Common myeloid progenitor, CD34-positive (primary cell): ENCODE results near the gene SLC2A1.

Experiments
- CTCF ChIA-PET: fragments of 350-600 bp; sonication (Branson Sonifier 250); formaldehyde crosslinking; loops from one replicate; lab custom pipeline; 2021; ENCODE audit warnings: antibody characterized with exemption; lab: Charles Lee
- POLR2A ChIA-PET: fragments of 350-600 bp; sonication (Branson Sonifier 250); formaldehyde crosslinking; loops from one replicate; lab custom pipeline; 2021; ENCODE audit warnings: antibody characterized with exemption; lab: Charles Lee
- DNase-seq, 3 donors: peaks; one replicate each; pipeline versions ENCODE4 v3.0.0 to v3.0.0-alpha.2; 2013
- H3K27ac ChIP-seq, 2 experiments: 1 replicate in 1 of 2; 2 replicates in 1 of 2; pipeline ENCODE4 v1.7.0; 2013; ENCODE audit warnings: inconsistent platforms in 2 of 2, low read length in 2 of 2, mild to moderate bottlenecking in 2 of 2, low read depth in 1 of 2, moderate library complexity in 1 of 2; ENCODE audit not compliant: severe bottlenecking in 2 of 2, insufficient read depth in 1 of 2, poor library complexity in 1 of 2
- H3K27me3 ChIP-seq, 5 experiments: replicated peaks in 2 of 5; 1 replicate in 3 of 5; 2 replicates in 2 of 5; pipeline versions ENCODE4 v1.6.1 to v1.7.0; 2013; ENCODE audit warnings: low read length in 4 of 5, mild to moderate bottlenecking in 2 of 5, moderate library complexity in 2 of 5, inconsistent platforms in 1 of 5; ENCODE audit not compliant: insufficient read depth in 5 of 5, control insufficient read depth in 4 of 5
- H3K36me3 ChIP-seq, 4 experiments: 1 replicate in 2 of 4; 2 replicates in 2 of 4; pipeline versions ENCODE4 v1.6.1 to v1.7.0; 2013; ENCODE audit warnings: low read length in 3 of 4, control low read depth in 1 of 4, mild to moderate bottlenecking in 1 of 4; ENCODE audit not compliant: control insufficient read depth in 4 of 4, insufficient read depth in 4 of 4
- H3K4me1 ChIP-seq, 4 experiments: 1 replicate in 3 of 4; 2 replicates in 1 of 4; pipeline versions ENCODE4 v1.6.1 to v1.7.1; 2013; ENCODE audit warnings: low read length in 3 of 4, mild to moderate bottlenecking in 3 of 4, control low read depth in 1 of 4, inconsistent platforms in 1 of 4, moderate library complexity in 1 of 4; ENCODE audit not compliant: control insufficient read depth in 4 of 4, insufficient read depth in 4 of 4; ENCODE audit errors: control extremely low read depth in 1 of 4
- H3K4me3 ChIP-seq, 7 experiments: 1 replicate in 4 of 7; 2 replicates in 3 of 7; pipeline versions ENCODE4 v1.5.1 to v1.7.0; 2013; ENCODE audit warnings: mild to moderate bottlenecking in 7 of 7, low read length in 6 of 7, moderate library complexity in 6 of 7, inconsistent platforms in 2 of 7, low read depth in 2 of 7, control low read depth in 1 of 7; ENCODE audit not compliant: insufficient read depth in 4 of 7, control insufficient read depth in 1 of 7; ENCODE audit errors: extremely low read depth in 1 of 7
- H3K9me3 ChIP-seq, 5 experiments: 1 replicate in 4 of 5; 2 replicates in 1 of 5; pipeline versions ENCODE4 v1.6.1 to v1.7.1; 2013; ENCODE audit warnings: low read length in 4 of 5, mild to moderate bottlenecking in 2 of 5, inconsistent platforms in 1 of 5, low read depth in 1 of 5, moderate library complexity in 1 of 5; ENCODE audit not compliant: control insufficient read depth in 4 of 5, insufficient read depth in 2 of 5; ENCODE audit errors: control extremely low read depth in 1 of 5
- WGBS: methylation state at CpG from one replicate; pipeline ENCODE4 v1.1.5; 2013; ENCODE audit not compliant: insufficient coverage; 5-methylcytosine and 5-hydroxymethylcytosine counted together

Gene SLC2A1

DNA sequence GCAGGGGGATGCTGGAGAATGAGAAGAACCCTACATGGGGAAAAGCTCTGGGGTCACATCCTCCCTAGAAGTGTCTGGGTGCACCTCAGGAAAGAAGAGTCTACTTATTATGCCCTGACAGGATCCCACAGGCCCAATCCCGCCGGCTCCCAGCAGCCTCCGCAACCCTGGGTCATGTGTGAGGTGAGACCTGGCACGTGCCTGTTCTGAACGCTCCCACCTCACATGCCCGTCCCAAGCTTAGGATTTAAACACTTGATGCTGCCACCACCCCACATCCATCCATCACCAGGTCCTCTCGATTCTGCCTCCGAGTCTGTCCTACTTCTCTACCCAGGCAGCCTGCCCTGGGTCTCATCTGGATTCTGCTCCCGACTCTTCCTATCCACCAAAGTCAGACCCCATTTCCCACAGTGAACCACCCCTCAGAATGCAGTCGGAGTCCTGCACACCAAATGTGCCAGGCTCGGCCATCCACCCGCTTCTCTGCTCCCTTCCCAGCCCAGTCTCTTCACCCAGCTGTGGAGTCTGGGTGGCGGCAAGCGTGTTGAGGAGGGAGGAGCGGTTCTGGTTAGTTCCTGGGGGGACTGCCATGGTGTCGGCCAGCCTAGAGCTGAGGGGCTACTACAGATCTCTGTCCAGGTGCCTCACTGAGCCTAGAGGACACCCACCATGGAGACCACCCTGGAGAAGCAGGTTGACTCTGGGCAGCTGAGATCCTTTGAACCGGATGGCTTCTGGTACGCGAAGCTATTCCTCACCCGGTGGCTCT lies 23.9 kb downstream of the SLC2A1 start:
- Histone ChIP-seq H3K36me3 (peaks cover 0 to 57% (median 13%) of the 10 kb centered on the region in 4 experiments), H3K9me3 (no peaks in the 10 kb centered on the region), H3K4me3 (no peak overlapping the region), H3K27ac (peak overlapping the region in 1 of 2 experiments; percentile 8), H3K4me1 (peaks cover 18 to 98% (median 86%) of the 10 kb centered on the region in 4 experiments), H3K27me3 (no peaks in the 10 kb centered on the region)
- POLR2A ChIA-PET: interaction anchor here (1.9 kb wide), 1 partner anchor 10 kb away, joined by 7 read pairs; no protein-coding TSS in a partner anchor
- 86% methylated on average over 12 of the region's 20 CpGs for WGBS
- no peak for DNase-seq
- CTCF ChIA-PET: interaction anchor here (1.1 to 3.0 kb wide), 5 partner anchors 9 to 157 kb away, joined by 3 to 18 read pairs (median 5); no protein-coding TSS in a partner anchor

DNA sequence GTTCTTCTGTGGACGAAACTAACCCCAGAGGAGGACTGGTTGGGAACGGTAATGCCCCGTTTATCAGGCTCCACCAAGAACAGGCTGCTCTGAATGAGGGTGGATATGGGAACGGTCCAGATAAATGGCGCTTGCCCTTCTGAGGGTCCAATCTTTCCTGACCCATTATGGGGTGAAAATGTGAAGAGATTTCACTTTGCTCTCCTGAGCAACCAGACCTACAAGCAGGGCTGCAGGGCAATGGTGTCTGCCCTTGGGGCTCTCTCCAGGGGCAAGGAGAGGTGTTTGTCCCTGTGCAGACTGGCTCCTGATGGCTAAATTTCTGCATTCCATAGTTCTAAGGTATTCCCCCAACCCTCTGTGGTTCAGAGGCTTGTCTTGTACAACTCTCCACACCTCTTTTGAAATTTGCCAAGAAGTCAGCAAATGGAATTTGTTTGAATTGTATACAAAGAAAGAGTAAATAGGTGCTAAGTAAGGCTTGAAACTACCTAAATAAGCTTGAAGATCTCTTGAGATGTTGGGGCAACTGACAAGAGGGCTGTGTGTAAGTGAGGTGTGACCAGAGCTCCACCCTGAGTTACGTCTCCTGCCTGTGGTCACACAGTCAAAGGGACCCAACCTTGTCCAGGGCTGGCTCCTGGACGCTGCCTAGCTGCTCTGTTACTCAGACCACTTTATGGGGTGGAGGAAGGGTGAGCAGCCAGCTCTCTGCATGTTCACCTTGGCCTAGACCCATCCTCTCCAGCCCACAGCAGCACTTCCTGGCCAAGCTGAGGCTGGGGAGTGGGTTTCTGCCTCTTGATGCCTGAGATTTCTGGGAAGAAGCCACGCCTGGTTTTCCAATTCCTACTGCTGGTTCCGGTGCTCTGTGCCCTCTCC lies 24.8 kb downstream of the SLC2A1 start:
- H3K9me3 ChIP-seq: no peaks in the 10 kb centered on the region
- peaks cover 0 to 59% (median 17%) of the 10 kb centered on the region in 4 experiments for H3K36me3 ChIP-seq
- DNase-seq: no peak
- H3K27ac ChIP-seq: no peak overlapping the region
- H3K4me1 ChIP-seq: peaks cover 18 to 92% (median 81%) of the 10 kb centered on the region in 4 experiments
- WGBS: 95% methylated on average over 5 of the region's 9 CpGs
- ChIA-PET POLR2A (interaction anchor here (0.6 kb wide), 1 partner anchor 21 kb away, joined by 7 read pairs; no protein-coding TSS in a partner anchor), CTCF (interaction anchor here (1.2 to 3.0 kb wide), 4 partner anchors 10 to 156 kb away, joined by 4 to 18 read pairs (median 6); no protein-coding TSS in a partner anchor)
- H3K4me3 ChIP-seq: no peak overlapping the region
- no peaks in the 10 kb centered on the region for H3K27me3 ChIP-seq

DNA sequence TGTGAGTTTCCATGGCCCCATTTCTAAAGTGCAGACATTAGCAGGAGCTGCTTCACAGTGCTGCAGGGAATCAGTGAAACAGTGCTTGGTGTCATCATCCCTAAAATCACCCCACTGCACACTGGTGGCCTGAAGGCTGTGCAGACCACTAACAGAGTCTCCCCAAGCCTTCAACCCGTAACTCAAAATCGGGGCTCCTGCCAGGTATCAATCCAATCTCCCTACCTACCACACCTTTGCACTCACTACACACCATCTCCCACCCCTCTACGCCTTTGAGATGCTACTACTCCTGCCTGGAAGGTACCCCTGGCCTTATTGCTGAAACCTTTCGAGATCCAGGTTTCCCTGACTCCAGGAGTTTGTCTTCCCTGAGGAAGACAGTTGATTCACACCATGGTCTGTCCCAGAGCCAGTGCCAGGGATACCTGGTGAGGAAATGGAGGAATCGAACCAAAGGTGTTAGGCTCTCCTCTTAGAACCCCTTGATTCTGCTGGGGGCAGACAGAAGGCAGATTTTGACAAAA lies 25.5 kb downstream of the SLC2A1 start:
- Histone ChIP-seq H3K36me3 (peaks cover 0 to 63% (median 23%) of the 10 kb centered on the region in 4 experiments), H3K27me3 (no peaks in the 10 kb centered on the region), H3K4me3 (no peak overlapping the region), H3K4me1 (peaks cover 18 to 85% (median 73%) of the 10 kb centered on the region in 4 experiments), H3K27ac (peak overlapping the region in 1 of 2 experiments; percentile 72), H3K9me3 (no peaks in the 10 kb centered on the region)
- no peak for DNase-seq
- 97% methylated on average over 5 of the region's 5 CpGs for WGBS
- POLR2A ChIA-PET: no interaction called here
- CTCF ChIA-PET: interaction anchor here (1.1 to 2.3 kb wide), 4 partner anchors 8 to 17 kb away, joined by 3 to 8 read pairs (median 6); no protein-coding TSS in a partner anchor

DNA sequence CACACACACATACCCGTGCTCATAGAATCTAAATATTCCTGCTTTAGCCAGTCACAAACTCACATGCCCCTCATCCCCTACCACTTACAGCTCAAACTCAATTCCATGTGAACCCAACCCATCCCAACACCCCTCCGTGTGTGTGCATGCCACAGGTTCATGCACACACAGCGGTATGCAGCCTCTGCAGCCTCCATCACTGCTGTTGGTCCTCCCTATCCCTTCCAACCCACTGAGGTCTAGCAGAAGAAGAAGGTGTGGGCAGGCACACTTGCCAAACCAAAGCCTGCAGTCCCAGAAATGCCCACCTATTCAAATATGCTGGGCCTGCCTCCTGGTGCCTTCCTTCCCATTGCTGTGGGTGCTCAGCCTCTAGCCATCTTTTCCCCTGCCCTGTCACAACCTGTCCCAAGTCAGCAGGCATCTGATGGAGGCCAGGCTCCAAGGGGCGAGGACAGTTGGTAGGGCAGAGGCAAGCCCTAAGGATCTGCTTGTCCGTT lies 26.2 kb downstream of the SLC2A1 start:
- ChIA-PET CTCF (interaction anchor here (1.0 to 2.3 kb wide), 9 partner anchors 9 to 141 kb away, joined by 3 to 8 read pairs (median 4); partner anchors contain the start of gene SLC2A1), POLR2A (no interaction called here)
- peak overlapping the region in 2 of 7 experiments; percentile 37 to 40 for H3K4me3 ChIP-seq
- no peaks in the 10 kb centered on the region for H3K27me3 ChIP-seq
- H3K36me3 ChIP-seq: peaks cover 0 to 63% (median 29%) of the 10 kb centered on the region in 4 experiments
- peaks cover 18 to 79% (median 67%) of the 10 kb centered on the region in 4 experiments for H3K4me1 ChIP-seq
- DNase-seq: no peak
- WGBS: 100% methylated on average over 2 of the region's 5 CpGs
- H3K9me3 ChIP-seq: no peaks in the 10 kb centered on the region
- H3K27ac ChIP-seq: peak overlapping the region; percentile 51 to 72

DNA sequence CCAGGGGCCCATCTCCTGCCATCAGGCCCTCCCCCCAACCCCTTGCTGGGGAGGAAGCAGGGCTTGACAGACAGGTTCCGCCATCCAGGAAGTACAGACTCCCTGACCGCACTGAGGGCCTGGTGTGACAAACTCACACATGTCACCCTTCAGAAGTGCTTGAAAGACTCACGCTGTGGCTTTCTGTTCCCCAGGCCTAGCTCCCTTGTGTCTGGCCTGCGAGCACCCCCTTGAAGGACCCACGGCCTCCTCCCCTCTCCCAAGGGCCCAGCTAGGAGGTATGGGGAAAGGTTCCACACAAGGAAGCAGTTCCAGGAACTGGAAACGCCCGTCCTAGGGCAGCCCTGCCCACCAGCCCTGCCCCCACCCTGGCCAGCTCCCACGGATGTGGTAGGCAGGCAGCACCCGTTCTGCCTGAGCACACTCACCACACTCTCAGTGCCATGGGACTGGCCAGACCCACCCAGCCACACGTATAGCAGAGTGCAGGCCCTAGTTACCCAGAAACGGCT lies 26.7 kb downstream of the SLC2A1 start:
- ChIA-PET POLR2A (no interaction called here), CTCF (interaction anchor here (1.0 to 2.3 kb wide), 9 partner anchors 9 to 141 kb away, joined by 3 to 8 read pairs (median 4); partner anchors contain the start of gene SLC2A1)
- H3K27me3 ChIP-seq: no peaks in the 10 kb centered on the region
- peak overlapping the region in 2 of 7 experiments; percentile 37 to 40 for H3K4me3 ChIP-seq
- DNase-seq: peak; percentile 72 to 95 (median 91)
- H3K27ac ChIP-seq: peak overlapping the region; percentile 51 to 72
- peaks cover 0 to 64% (median 33%) of the 10 kb centered on the region in 4 experiments for H3K36me3 ChIP-seq
- WGBS: 3% methylated on average over 8 of the region's 11 CpGs
- H3K4me1 ChIP-seq: peaks cover 18 to 73% (median 64%) of the 10 kb centered on the region in 4 experiments
- no peaks in the 10 kb centered on the region for H3K9me3 ChIP-seq

DNA sequence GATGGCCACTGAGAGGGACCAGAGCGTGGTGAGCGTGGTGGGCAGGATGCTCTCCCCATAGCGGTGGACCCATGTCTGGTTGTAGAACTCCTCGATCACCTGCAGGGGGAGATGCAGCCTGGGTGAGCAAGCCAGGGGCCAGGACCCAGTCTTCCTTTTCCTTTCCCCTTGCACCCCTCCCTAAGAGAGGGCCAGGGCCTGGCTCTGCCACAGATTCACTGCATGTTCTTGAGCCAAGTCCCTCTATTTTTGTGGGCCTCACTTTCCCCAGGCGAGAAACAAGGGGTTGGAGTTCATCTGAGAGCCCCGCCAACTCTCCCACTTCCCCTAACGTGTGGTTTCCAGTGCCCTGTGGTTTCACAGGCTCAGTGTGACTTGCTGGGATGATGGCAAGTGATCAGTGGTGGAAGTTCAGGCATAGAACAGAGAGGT lies 27.5 kb downstream of the SLC2A1 start:
- ChIA-PET POLR2A (no interaction called here), CTCF (interaction anchor here (1.3 to 2.3 kb wide), 4 partner anchors 10 to 142 kb away, joined by 3 to 7 read pairs (median 5); no protein-coding TSS in a partner anchor)
- H3K27ac ChIP-seq: peak overlapping the region in 1 of 2 experiments; percentile 72
- H3K4me1 ChIP-seq: peaks cover 18 to 65% (median 58%) of the 10 kb centered on the region in 4 experiments
- 37% methylated on average over 4 of the region's 7 CpGs for whole genome bisulfite sequencing
- peak overlapping the region in 3 of 7 experiments; percentile 8 to 40 (median 38) for H3K4me3 ChIP-seq
- DNase-seq: peak; percentile 74 to 91 (median 89)
- no peaks in the 10 kb centered on the region for H3K9me3 ChIP-seq
- no peaks in the 10 kb centered on the region for H3K27me3 ChIP-seq
- H3K36me3 ChIP-seq: peaks cover 0 to 68% (median 37%) of the 10 kb centered on the region in 4 experiments
